Activated CD4-positive, CD25-positive, alpha-beta regulatory T cell treated with anti-CD3 and anti-CD28 coated beads, Interleukin-2, amount 50 U/mL, for 16 hours (primary cell): ENCODE measurements around the gene SDR42E2.
"Not testable (repeated sequence)": the region's sequence is repeated elsewhere in the genome, so short reads cannot be mapped to it uniquely, and the experiment has no call there.

Source experiments
- DNase-seq: peaks from one replicate; pipeline ENCODE4 v3.0.0-alpha.2; 2020; ENCODE audit warnings: low read depth, low spot score

Gene SDR42E2

GRCh38 chr16:22161401-22161800 lies 905 bp upstream of the SDR42E2 start:
- DNase-seq, result no peak

GRCh38 chr16:22162656-22163009 lies 327 bp downstream of the SDR42E2 start:
- DNase-seq, result no peak

- no peak for DNase-seq
Measured at GRCh38 chr16:22163806-22164205, 1.5 kb downstream of the SDR42E2 start.

GRCh38 chr16:22164482-22164881 lies 2.2 kb downstream of the SDR42E2 start:
- DNase-seq, result no peak

DNA sequence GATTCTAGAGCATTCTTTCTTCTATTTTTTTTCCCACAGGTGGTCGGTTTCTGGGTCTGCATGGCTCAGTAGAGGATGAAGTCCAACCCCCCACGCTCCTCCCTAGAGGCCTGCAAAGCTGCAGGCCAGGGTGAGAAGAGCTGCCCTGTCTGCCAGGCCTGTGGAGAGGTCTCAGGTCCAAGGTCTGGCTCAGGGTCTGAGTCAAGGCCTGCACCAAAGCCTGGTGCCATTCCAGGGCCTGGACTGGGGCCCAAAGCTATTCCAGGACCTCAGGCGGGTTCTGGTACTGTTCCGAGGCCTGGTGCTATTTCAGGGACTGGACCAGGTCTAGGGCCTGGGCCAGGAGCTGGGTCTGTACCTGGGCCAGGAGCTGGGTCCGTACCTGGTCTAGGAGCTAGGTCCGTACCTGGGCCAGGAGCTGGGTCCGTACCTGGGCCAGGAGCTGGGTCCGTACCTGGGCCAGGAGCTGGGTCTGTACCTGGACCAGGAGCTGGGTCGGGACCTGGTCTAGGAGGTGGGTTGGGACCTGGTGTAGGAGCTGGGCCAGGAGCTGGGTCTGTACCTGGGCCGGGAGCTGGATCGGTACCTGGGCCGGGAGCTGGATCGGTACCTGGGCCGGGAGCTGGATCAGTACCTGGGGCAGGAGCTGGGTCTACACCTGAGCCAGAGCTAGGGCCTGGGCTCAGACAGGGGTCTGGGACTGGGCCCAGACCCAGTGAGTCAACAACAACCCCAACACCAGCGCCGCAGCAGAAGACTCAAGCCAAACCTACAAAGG lies 3.4 kb downstream of the SDR42E2 start:
- no peak for DNase-seq

DNA sequence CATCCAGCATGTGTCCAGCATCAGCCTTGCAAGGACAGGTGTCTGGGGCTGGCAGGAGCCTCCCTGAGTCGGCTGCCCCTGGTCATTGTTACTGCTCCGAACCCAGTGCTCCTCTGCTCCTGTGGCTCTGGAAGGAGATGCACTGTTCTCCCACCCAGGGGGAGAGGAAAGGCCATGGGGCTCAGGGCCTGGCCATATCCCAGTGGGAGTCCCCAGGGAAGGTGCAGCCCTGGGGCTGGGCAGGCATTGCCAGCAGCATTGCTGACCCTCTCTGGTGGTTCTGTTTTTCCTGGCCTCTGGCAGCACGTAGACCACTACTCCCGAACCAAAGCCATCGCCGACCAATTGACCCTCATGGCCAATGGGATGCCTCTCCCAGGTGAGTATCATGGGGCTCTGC lies 9.6 kb downstream of the SDR42E2 start:
- no peak for DNase-seq

DNA sequence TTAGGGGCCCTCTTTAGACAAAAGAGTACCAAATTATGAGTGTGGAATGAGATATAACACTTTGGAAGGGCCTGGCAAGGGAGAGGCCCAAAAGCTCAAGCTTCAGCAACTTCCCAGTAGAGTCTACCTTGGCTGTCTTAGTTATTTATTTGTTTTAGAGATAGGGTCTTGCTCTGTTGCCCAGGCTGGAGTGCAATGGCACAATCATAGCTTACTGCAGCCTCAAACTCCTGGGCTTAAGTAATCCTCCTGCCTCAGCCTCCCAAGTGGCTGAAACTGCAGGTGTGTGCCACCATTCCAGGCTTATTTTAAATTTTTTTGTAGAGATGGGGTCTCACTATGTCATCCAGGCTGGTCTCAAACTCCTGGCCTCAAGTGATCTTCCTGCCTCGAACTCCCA lies 10.3 kb downstream of the SDR42E2 start:
- DNase-seq, result not testable (repeated sequence)

- DNase-seq, result no peak
Measured at GRCh38 chr16:22174642-22175041, 12.3 kb downstream of the SDR42E2 start.

DNA sequence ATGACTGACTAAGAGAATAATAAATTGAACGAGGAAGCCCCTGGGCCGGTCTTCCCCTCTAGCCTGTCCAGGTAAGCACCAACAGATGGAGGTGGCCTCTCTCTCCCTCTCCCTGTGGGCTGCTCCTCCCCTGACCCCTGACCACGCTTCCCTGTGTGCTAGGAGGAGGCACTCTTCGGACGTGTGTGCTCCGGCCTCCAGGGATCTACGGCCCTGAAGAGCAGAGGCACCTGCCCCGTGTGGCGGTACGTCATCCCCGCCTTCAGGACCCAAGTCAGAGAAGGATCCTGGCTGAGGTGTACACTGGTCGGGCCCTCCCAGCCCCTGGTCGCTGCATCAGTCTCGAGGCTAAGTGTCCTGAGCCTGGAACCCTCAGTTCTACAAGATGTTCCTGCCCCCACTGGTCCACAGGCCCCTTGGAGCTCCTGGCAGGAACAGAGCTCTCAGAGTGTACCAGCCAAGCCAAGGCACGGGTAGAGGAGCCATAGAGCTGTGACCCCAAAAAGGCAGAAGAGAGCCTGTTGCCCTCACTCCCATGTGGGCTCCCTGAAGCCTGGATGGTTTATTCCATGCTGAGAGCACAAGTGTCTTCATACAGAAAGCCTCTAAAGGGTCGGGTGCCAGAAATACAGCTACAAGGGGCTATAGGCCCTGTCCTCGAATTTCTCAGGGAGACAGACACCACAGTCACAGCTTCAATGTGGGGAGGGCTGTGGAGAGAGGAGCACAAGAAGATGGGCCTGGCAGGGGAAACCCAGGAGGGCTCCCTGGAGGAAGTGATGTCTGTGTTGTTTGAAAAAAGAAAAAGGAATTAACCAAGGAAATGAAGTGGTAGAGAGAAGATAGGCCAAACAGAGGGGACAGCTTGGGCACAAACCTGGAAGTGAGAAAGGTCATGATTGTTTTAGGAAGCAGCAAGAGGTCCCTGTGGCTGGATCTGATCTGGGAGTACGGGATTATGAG lies 15.9 kb downstream of the SDR42E2 start:
- no peak for DNase-seq

DNA sequence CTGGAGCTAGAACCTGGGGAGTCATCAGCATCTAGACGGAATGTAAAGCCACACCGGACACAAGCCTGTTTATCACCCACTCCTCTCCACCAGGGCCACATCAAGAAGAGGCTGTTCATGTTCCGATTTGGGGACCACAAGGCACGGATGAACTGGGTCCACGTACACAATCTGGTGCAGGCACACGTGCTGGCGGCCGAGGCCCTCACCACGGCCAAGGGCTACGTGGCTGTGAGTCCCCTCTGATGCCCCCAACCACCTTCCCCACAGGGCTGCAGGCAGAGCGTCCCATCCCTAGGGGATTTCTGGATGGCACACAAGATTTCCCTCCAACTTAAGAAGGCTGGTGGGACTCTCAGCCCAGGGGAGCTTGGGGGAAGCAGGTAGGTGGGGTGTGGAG lies 19.1 kb downstream of the SDR42E2 start:
- DNase-seq, result no peak

GRCh38 chr16:22181843-22182242 lies 19.5 kb downstream of the SDR42E2 start:
- no peak for DNase-seq

DNA sequence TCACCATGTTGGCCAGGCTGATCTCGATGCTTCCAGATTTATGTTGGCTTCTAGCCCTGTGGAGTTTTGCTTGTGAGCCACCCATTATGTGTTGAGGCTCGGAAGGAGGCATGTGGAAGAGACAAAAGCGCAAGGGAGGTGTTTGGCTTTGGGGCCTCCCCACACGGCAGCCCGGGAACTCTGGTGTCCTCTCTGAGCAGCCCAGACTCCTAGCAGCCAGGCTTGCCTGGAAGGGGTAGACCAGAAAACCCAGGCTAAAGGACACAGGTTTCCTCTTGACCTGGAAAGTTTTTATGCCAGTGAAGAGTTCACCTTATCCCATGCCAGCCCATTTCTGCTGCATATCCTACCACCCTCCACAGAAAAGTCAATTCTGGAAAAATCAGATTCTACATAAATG lies 21.0 kb downstream of the SDR42E2 start:
- DNase-seq, result no peak

DNA sequence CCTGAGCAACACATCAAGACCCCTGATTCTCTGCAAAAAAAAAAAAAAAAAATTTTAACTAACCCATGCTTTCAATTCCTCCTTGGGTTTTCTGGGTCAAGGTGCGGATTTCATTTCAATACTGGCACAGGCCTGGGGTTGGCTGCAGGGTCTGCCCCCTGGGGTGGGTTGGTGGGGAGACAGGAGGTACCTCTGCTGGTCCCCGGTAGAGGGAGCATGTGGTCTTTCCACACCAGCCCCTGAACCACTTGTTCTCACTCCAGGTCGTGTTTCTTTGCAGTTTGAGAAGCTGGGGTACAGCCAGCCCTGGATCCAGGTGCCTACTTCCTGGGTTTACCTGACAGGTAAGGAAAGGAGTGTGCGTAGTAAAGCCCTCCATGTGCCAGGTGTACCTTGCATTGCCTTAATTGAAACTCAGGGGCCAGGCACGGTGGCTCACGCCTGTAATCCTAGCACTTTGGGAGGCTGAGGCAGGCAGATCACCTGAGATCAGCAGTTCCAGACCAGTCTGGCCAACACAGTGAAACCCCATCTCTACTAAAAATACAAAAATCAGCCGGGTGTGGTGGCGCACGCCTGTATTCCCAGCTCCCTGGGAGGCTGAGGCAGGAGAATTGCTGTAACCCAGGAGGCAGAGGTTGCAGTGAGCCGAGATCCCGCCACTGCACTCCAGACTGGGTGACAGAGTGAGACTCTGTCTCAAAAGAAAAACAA lies 21.8 kb downstream of the SDR42E2 start:
- DNase-seq, result no peak

DNA sequence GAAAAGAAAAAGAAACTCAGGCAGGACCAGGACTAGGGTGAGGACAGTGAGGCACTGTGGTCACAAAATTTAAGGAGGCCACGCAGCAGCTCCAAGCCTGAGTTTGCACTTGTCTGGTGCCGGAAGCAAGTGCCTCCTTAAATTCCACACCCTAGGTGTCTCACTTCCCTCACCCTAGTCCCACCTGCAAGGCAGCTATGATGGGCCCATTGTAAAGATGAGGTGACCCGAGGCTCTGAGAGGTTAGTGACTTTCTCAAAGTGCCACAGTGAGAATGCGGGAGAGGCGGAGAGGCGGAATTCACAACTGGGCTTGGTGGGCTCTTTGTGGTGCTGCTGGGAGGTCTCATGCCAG lies 22.3 kb downstream of the SDR42E2 start:
- no peak for DNase-seq

DNA sequence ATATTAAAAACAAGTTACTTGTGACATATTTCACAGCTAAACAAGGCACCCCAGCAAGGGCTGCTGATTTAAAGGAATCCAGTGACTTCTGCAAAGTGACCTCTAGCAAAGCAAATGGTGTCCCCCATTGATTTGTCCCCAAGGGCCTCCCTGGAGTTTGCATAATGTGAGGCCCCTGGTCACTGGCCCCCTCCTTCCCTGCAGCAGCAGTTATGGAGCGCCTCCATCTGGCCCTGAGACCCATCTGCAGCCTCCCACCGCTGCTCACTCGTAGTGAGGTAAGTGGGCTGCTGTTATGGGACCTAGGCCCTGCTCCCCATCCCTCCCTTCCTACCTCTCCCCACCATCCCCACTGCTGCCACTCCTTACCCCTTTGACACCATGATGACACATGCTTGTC lies 24.2 kb downstream of the SDR42E2 start:
- no peak for DNase-seq

- no peak for DNase-seq
Measured at GRCh38 chr16:22188267-22188594, 25.9 kb downstream of the SDR42E2 start.

DNA sequence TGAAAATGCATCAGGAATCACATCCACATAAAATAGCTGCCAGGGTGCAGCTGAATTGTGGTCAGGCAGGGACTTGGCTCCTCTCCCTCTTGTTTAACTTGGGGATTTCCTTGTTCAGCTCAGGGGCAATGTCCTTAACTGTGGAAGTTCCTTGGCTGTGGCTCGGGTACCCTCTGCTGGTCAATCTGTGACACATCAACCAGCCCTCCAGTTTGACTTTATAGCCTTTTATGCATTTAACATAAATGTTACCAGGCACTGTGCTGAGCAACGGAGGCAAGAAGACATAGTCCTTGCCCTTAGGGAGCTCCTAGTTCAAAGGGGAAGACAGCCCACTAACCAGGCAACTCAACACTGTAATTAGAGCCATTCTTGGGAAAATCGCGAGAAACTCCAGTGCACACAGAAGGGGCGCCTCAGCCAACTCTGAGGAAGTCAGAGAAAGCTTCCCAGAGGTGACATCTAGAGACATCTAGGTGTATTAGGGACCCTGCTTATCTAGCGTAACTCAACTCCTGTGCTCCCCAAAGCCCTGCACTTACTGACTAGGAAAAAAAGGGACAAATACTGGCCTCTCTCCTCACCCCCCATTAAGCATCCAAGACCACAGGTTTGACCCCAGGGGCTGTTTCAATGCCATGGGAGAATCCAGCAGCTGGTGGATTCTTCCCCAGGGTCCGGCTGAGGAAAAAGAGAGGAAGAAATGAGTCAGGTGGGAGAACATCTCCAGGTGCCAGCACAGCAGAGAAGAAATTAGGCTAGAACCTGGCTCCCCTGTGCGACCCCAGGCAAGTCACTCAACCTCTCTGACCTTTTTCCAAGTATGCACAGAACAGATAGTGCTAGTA lies 26.5 kb downstream of the SDR42E2 start:
- DNase-seq, result peak; percentile 43

GRCh38 chr16:22189473-22190080 lies 27.3 kb downstream of the SDR42E2 start:
- DNase-seq, result no peak

DNA sequence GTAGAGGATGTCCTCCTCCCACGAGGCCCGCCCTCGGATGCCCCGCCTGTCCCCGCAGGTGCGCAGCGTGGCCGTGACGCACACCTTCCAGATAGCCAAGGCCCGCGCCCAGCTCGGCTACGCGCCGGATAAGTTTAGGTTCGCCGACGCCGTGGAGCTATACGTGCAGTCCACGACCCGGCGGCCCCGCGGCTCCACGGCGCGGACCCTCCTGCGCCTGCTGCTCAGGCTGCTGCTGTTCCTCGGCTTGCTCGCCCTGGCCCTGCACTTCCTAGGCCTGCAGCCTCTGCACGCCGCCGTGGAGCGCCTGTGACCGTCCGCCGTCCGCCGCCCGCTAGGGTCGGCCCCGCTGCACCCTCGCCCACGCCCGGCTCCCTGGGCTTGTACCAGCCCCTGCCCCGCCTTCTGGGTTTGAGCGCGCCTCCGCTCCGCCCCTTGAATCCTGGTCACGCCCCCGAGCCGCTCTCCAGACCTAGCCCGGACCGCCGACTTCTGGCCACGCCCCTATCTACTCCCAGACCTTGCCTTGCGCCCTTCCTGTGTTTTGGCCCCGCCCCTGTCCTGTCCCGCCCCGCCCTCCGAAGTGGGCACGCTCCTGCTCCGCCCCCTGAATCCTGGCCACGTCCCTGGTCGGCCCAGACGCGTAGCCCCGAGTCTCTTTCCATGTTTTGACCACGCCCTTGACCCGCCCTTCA lies 27.9 kb downstream of the SDR42E2 start:
- DNase-seq, result peak; percentile 80

- peak; percentile 99 for DNase-seq
Measured at GRCh38 chr16:22190776-22191531, 28.6 kb downstream of the SDR42E2 start.
